Gastroesophageal sphincter (tissue), 4 donors: ENCODE results near the gene INPP1. TPM values are rescaled to one million over a fixed set of nuclear protein-coding genes. Genes with fewer than 3 reads are reported as not detected.

Experiments used
- ATAC-seq: fragments of 150-250 bp; one replicate; pipeline ENCODE4 v1.9.1; 2016; ENCODE audit warnings: mild to moderate bottlenecking, moderate library complexity
- H3K27ac ChIP-seq, 4 donors: fragments of 200-600 bp; sonication (generic) in 3 of 4; 1 replicate in 3 of 4; 2 replicates in 1 of 4; pipeline ENCODE4 v1.5.1; 2016 to 2019
- H3K27me3 ChIP-seq: fragments of 200-600 bp; sonication (generic); one replicate; pipeline ENCODE4 v1.5.1; 2019
- H3K36me3 ChIP-seq, 2 donors: fragments of 200-600 bp; sonication (generic); one replicate each; pipeline ENCODE4 v1.5.1; 2019; ENCODE audit warnings: control low read depth in 1 of 2
- H3K4me1 ChIP-seq, 3 donors: fragments of 200-600 bp; sonication (generic); 1 replicate in 2 of 3; 2 replicates in 1 of 3; pipeline ENCODE4 v1.5.1; 2016 to 2019; ENCODE audit warnings: control low read depth in 2 of 3
- H3K4me3 ChIP-seq, 2 donors: fragments of 200-600 bp; sonication (generic); one replicate each; pipeline ENCODE4 v1.5.1; 2019; ENCODE audit warnings: mild to moderate bottlenecking in 1 of 2, moderate library complexity in 1 of 2
- H3K9me3 ChIP-seq, 3 donors: fragments of 200-600 bp; sonication (generic); one replicate each; pipeline ENCODE4 v1.5.1; 2017 to 2019; ENCODE audit warnings: control low read depth in 2 of 3
- CTCF ChIP-seq, 4 experiments: fragments of 200-600 bp in 2 of 4; fragments of 450-650 bp in 2 of 4; sonication (generic) in 1 of 4; IDR thresholded peaks; one replicate each; pipeline ENCODE4 v1.5.1; 2017 to 2019; ENCODE audit warnings: antibody characterized with exemption in 4 of 4, mild to moderate bottlenecking in 2 of 4, moderate library complexity in 2 of 4
- EP300 ChIP-seq: sonication (generic); formaldehyde crosslinking; IDR thresholded peaks from one replicate; pipeline ENCODE4 v1.6.1; 2017; ENCODE audit warnings: antibody characterized with exemption, mild to moderate bottlenecking
- POLR2A ChIP-seq, 2 donors: fragments of 450-650 bp; IDR thresholded peaks; one replicate each; pipeline ENCODE4 v1.6.1; 2017; ENCODE audit warnings: antibody characterized with exemption in 2 of 2, mild to moderate bottlenecking in 2 of 2, moderate library complexity in 1 of 2
- POLR2AphosphoS5 ChIP-seq: sonication (generic); formaldehyde crosslinking; IDR thresholded peaks from one replicate; pipeline ENCODE4 v1.6.1; 2017; ENCODE audit warnings: antibody characterized with exemption
- WGBS, 2 donors: methylation state at CpG; one replicate each; pipeline ENCODE4 v1.1.5; 2018; ENCODE audit warnings: low coverage in 1 of 2; 5-methylcytosine and 5-hydroxymethylcytosine counted together
- total RNA-seq, 4 donors: library from RNA; depleted of rRNA; stranded (reverse); fragments of >200 nt; gene quantifications; one replicate each; pipeline ENCODE4 v1.1.0, GENCODE V29; 2016

The INPP1 gene
- total RNA-seq, 4 donors from 2014 or later = 18.3 to 27.7 (median 22.9) TPM

GRCh38 chr2:190315273-190315672 lies 28.1 kb upstream of the INPP1 start:
- H3K36me3 ChIP-seq = peaks cover 0 to 8% of the 10 kb centered on the region in 2 donors
- ATAC-seq = no peak
- WGBS, 2 donors = 44 to 49% methylated on average over 2 of the region's 2 CpGs
- H3K9me3 ChIP-seq = no peaks in the 10 kb centered on the region
- H3K4me1 ChIP-seq = peaks cover 0 to 49% (median 7%) of the 10 kb centered on the region in 3 donors
- TF ChIP-seq POLR2A (IDR thresholded peaks at IDR 0.05) (no peak), EP300 (no peak), POLR2AphosphoS5 (no peak), CTCF (IDR thresholded peaks at IDR 0.05) (no peak)
- H3K4me3 ChIP-seq = no peak overlapping the region
- no peak overlapping the region for H3K27ac ChIP-seq
- no peaks in the 10 kb centered on the region for H3K27me3 ChIP-seq

DNA sequence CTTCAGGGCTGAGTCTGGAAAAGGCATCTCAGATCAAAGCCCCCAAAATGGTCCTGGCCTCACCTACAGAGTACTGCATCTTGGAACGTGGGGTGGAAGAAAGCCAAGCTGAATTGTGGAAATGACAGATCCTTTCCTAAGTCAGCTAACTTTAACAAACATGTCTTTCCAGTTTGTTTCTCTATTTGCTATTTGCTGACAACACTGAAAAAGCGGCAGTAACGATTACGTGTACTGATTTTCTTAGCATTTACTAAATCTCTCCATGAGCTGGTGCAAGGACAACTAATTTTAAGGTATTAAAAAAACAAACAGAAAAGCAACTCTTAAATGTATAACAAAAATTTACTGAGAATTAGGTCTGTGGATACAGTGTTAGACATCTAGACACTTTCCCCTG lies 24.9 kb upstream of the INPP1 start:
- 38 to 47% methylated on average over 3 to 4 of the region's 4 CpGs for WGBS, 2 donors
- Histone ChIP-seq H3K27me3 (no peaks in the 10 kb centered on the region), H3K9me3 (no peaks in the 10 kb centered on the region), H3K4me3 (peak overlapping the region; percentile 64 to 74), H3K4me1 (peaks cover 0 to 55% (median 7%) of the 10 kb centered on the region in 3 donors), H3K27ac (peak overlapping the region in 3 of 4 donors; percentile 91 to 92 (median 92)), H3K36me3 (no peaks in the 10 kb centered on the region)
- ATAC-seq = no peak
- TF ChIP-seq POLR2A (IDR thresholded peaks at IDR 0.05) (no peak), EP300 (no peak), POLR2AphosphoS5 (no peak), CTCF (IDR thresholded peaks at IDR 0.05) (no peak)

- Histone ChIP-seq H3K4me3 (peak overlapping the region; percentile 64 to 74), H3K27me3 (no peaks in the 10 kb centered on the region), H3K9me3 (no peaks in the 10 kb centered on the region), H3K36me3 (no peaks in the 10 kb centered on the region), H3K27ac (peak overlapping the region; percentile 62 to 92 (median 92)), H3K4me1 (peaks cover 0 to 55% (median 7%) of the 10 kb centered on the region in 3 donors)
- TF ChIP-seq POLR2A (IDR thresholded peaks at IDR 0.05) = no peak
- TF ChIP-seq EP300 = no peak
- no peak for TF ChIP-seq POLR2AphosphoS5
- no peak for TF ChIP-seq CTCF (IDR thresholded peaks at IDR 0.05)
- ATAC-seq = peak; percentile 4
- 0 to 2% methylated on average over 6 of the region's 12 CpGs for WGBS, 2 donors
Measured at GRCh38 chr2:190318931-190319554, 24.3 kb upstream of the INPP1 start.

- Histone ChIP-seq H3K27ac (peak within 1 kb of the TSS; percentile 62 to 92 (median 92)), H3K4me1 (peaks cover 0 to 51% (median 7%) of the 10 kb centered on the region in 3 donors), H3K36me3 (no peaks in the 10 kb centered on the region), H3K4me3 (peak within 1 kb of the TSS; percentile 64 to 74), H3K9me3 (no peaks in the 10 kb centered on the region), H3K27me3 (no peaks in the 10 kb centered on the region)
- peak; percentile 44 to 84 (median 69) for TF ChIP-seq CTCF (IDR thresholded peaks at IDR 0.05)
- TF ChIP-seq POLR2AphosphoS5 = peak; percentile 96
- TF ChIP-seq EP300 = no peak
- TF ChIP-seq POLR2A (IDR thresholded peaks at IDR 0.05) = peak; percentile 42 to 56
- 1 to 4% methylated on average over 7 to 23 of the region's 50 CpGs for WGBS, 2 donors
- ATAC-seq = peak; percentile 99
Measured at GRCh38 chr2:190319555-190320498, 23.6 kb upstream of the INPP1 start, which contains the start of gene HIBCH. Gene HIBCH (minus strand): TSS chr2:190319826. CDS start chr2:190319750, 76 bp downstream.
